Caco-2 (cell line): ENCODE measurements around the gene TMEM223. TPM values are rescaled to one million over a fixed set of nuclear protein-coding genes. Genes with fewer than 3 reads are reported as not detected.

Source experiments
- BruUV-seq: library from RNA; stranded (reverse); fragments of 400-500 nt; replicated peaks from 2 replicates; lab custom pipeline; 2021; lab: Mats Ljungman, UMichigan
- CTCF ChIA-PET: fragments of 300-600 bp; sonication (Branson Sonifier 250); formaldehyde crosslinking; loops from one replicate; lab custom pipeline; 2022; ENCODE audit warnings: antibody characterized with exemption; lab: Charles Lee
- POLR2A ChIA-PET: fragments of 300-600 bp; sonication (Branson Sonifier 250); formaldehyde crosslinking; loops from one replicate; lab custom pipeline; 2022; ENCODE audit warnings: antibody characterized with exemption; lab: Charles Lee
- DNase-seq, 2 experiments: peaks; one replicate each; pipeline versions ENCODE4 v3.0.0 to v3.0.0-alpha.2; 2020 to 2022
- H3K27me3 ChIP-seq: replicated peaks from 2 replicates; pipeline ENCODE4 v1.6.0; 2011; ENCODE audit warnings: low read length; ENCODE audit not compliant: control insufficient read depth, insufficient read depth
- H3K36me3 ChIP-seq: 2 replicates; pipeline ENCODE4 v1.5.1; 2011; ENCODE audit warnings: low read length; ENCODE audit not compliant: control insufficient read depth, insufficient read depth
- H3K4me1 ChIP-seq: fragments of 250-450 bp; sonication (Bioruptor Pico); 2 replicates; pipeline ENCODE4 v1.5.1; 2020; ENCODE audit warnings: mild to moderate bottlenecking
- H3K4me3 ChIP-seq: 2 replicates; pipeline ENCODE4 v1.5.1; 2011; ENCODE audit warnings: low read depth, mild to moderate bottlenecking, control low read depth, low read length
- H3K9me3 ChIP-seq: fragments of 250-450 bp; sonication (Bioruptor Pico); 2 replicates; pipeline ENCODE4 v1.5.1; 2020; ENCODE audit warnings: mild to moderate bottlenecking, moderate library complexity
- H3K27ac Mint-ChIP-seq: one replicate; pipeline ENCODE4 v1.8.0; 2022; ENCODE audit warnings: mixed read lengths; ENCODE audit not compliant: unreplicated experiment
- H3K27me3 Mint-ChIP-seq: one replicate; pipeline ENCODE4 v1.8.0; 2022; ENCODE audit warnings: mixed read lengths; ENCODE audit not compliant: insufficient read depth, unreplicated experiment
- H3K36me3 Mint-ChIP-seq: one replicate; pipeline ENCODE4 v1.8.0; 2022; ENCODE audit warnings: mild to moderate bottlenecking, mixed read lengths; ENCODE audit not compliant: insufficient read depth, unreplicated experiment
- H3K4me1 Mint-ChIP-seq: one replicate; pipeline ENCODE4 v1.8.0; 2022; ENCODE audit warnings: low read depth, mixed read lengths; ENCODE audit not compliant: unreplicated experiment
- H3K4me3 Mint-ChIP-seq: one replicate; pipeline ENCODE4 v1.8.0; 2022; ENCODE audit warnings: mild to moderate bottlenecking, moderate library complexity, mixed read lengths; ENCODE audit not compliant: unreplicated experiment
- H3K9me3 Mint-ChIP-seq: one replicate; pipeline ENCODE4 v1.8.0; 2022; ENCODE audit warnings: mixed read lengths; ENCODE audit not compliant: unreplicated experiment
- CTCF ChIP-seq, 2 experiments: fragments of 200-600 bp in 1 of 2; IDR thresholded peaks; 1 replicate in 1 of 2; 2 replicates in 1 of 2; pipeline versions ENCODE4 v1.5.1 to v1.8.0; 2011 to 2022; ENCODE audit warnings: antibody characterized with exemption in 1 of 2, control low read depth in 1 of 2, inconsistent platforms in 1 of 2, low read depth in 1 of 2, low read length in 1 of 2, mild to moderate bottlenecking in 1 of 2, moderate library complexity in 1 of 2; ENCODE audit not compliant: insufficient read depth in 1 of 2, severe bottlenecking in 1 of 2, unreplicated experiment in 1 of 2
- intact Hi-C: fragments of 100-400 bp; cut with micrococcal nuclease; formaldehyde crosslinking; loops from one replicate; pipeline ENCODE4 v1.10.0; 2022; ENCODE audit not compliant: unreplicated experiment
- total RNA-seq: library from RNA; stranded (reverse); gene quantifications from 2 replicates; pipeline ENCODE4 v1.2.3, GENCODE V29; 2022

TMEM223 gene
- total RNA-seq, 1 experiment from 2014 or later, result 22.7 TPM

DNA sequence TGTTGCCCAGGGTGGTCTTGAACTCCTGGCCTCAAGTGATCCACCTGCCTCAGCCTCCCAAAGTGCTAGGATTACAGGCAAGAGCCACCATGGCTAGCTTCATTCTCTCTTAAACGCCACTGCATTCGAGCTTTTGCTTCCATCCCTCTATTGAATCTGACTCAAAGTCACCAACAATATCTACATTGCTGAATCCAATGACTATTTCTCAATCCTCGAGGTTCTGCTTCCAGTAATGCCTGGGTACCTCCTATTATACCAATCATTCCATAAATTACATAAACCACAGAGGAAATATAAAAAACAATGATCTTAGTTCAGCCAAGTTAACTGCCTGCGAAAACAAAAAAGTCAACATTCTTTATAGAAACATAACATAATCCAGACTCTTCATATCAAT is 25.3 kb upstream of the TMEM223 start:
- Mint-ChIP-seq H3K9me3 (no peaks in the 10 kb centered on the region), H3K4me1 (no peaks in the 10 kb centered on the region), H3K27ac (no peak overlapping the region), H3K36me3 (peaks cover 68% of the 10 kb centered on the region), H3K27me3 (no peaks in the 10 kb centered on the region), H3K4me3 (no peak overlapping the region)
- no TSS peak for BruUV-seq
- intact Hi-C loops, result no loop called here
- ChIA-PET POLR2A (interaction anchor here (0.6 kb wide), 1 partner anchor 10 kb away, joined by 5 read pairs; no protein-coding TSS in a partner anchor), CTCF (interaction anchor here (0.6 kb wide), 1 partner anchor 31 kb away, joined by 3 read pairs; no protein-coding TSS in a partner anchor)
- no peaks in the 10 kb centered on the region for H3K4me1 ChIP-seq
- no peaks in the 10 kb centered on the region for H3K27me3 ChIP-seq
- H3K36me3 ChIP-seq, result no peaks in the 10 kb centered on the region
- H3K4me3 ChIP-seq, result no peak overlapping the region
- TF ChIP-seq CTCF (IDR thresholded peaks at IDR 0.05; ENCODE audit: insufficient read depth in 1 of 2, low read depth in 1 of 2, low read length in 1 of 2, severe bottlenecking in 1 of 2, unreplicated experiment in 1 of 2), result no peak
- H3K9me3 ChIP-seq, result no peaks in the 10 kb centered on the region
- no peak for DNase-seq

DNA sequence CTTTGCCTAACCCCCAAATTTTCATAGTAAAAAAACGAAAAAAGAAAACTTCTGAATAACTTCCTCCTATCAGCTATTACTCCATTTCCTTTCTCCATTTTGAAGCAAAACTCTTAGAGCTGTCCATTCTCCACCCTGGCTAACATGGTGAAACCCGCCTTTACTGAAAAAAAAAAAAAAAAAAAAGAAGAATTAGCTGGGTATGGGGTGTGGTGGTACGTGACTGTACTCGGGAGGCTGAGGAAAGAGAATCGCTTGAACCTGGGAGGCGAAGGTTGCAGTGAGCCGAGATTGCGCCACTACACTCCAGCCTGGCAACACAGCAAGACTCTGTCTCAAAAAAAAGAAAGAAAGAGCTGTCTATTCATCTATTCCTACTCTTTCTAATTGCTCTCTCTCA is 24.8 kb upstream of the TMEM223 start:
- H3K9me3 ChIP-seq, result no peaks in the 10 kb centered on the region
- no peak for DNase-seq
- ChIA-PET CTCF (interaction anchor here (0.7 kb wide), 1 partner anchor 158 kb away, joined by 7 read pairs; no protein-coding TSS in a partner anchor), POLR2A (interaction anchor here (0.6 kb wide), 1 partner anchor 11 kb away, joined by 5 read pairs; no protein-coding TSS in a partner anchor)
- no peaks in the 10 kb centered on the region for H3K4me1 Mint-ChIP-seq
- no peak overlapping the region for H3K4me3 Mint-ChIP-seq
- no peaks in the 10 kb centered on the region for H3K27me3 ChIP-seq
- H3K4me3 ChIP-seq, result no peak overlapping the region
- no peaks in the 10 kb centered on the region for H3K27me3 Mint-ChIP-seq
- no peak overlapping the region for H3K27ac Mint-ChIP-seq
- no peak for TF ChIP-seq CTCF (IDR thresholded peaks at IDR 0.05; ENCODE audit: insufficient read depth in 1 of 2, low read depth in 1 of 2, low read length in 1 of 2, severe bottlenecking in 1 of 2, unreplicated experiment in 1 of 2)
- no peaks in the 10 kb centered on the region for H3K4me1 ChIP-seq
- intact Hi-C loops, result no loop called here
- H3K9me3 Mint-ChIP-seq, result no peaks in the 10 kb centered on the region
- BruUV-seq, result no TSS peak
- peaks cover 67% of the 10 kb centered on the region for H3K36me3 Mint-ChIP-seq
- no peaks in the 10 kb centered on the region for H3K36me3 ChIP-seq

DNA sequence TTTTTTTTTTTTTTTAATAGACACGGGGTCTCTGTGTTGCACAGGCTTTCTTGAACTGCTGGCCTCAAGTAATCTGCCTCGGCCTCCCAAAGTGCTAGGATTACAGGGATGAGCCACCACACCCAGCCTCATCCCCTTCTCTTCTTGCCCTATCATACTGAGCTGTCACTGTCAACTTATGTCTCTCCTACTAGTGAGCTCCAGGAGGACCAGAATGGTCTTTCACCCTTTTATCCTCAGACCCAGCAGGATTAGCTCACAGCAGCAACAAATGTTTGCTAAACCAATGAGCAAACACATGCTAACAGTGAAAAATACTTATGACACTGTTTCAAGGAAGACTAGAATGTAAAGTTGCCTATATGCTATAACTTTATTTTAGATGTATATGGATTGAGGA is 19.9 kb upstream of the TMEM223 start:
- POLR2A ChIA-PET, result interaction anchor here (0.6 to 1.6 kb wide), 4 partner anchors 16 to 44 kb away, joined by 3 to 20 read pairs (median 8); partner anchors contain the start of genes STX5 and TMEM179B
- H3K9me3 Mint-ChIP-seq, result no peaks in the 10 kb centered on the region
- CTCF ChIA-PET, result interaction anchor here (1.2 kb wide), 1 partner anchor 25 kb away, joined by 4 read pairs; the partner anchor contains the start of gene TMEM179B
- Histone ChIP-seq H3K4me3 (no peak overlapping the region), H3K36me3 (no peaks in the 10 kb centered on the region), H3K9me3 (no peaks in the 10 kb centered on the region), H3K4me1 (no peaks in the 10 kb centered on the region; the same call in 1 of the 2 replicates), H3K27me3 (no peaks in the 10 kb centered on the region)
- no peak overlapping the region for H3K27ac Mint-ChIP-seq
- no peaks in the 10 kb centered on the region for H3K27me3 Mint-ChIP-seq
- no peak overlapping the region for H3K4me3 Mint-ChIP-seq
- no peak for DNase-seq
- intact Hi-C loops, result no loop called here
- no TSS peak for BruUV-seq
- H3K4me1 Mint-ChIP-seq, result no peaks in the 10 kb centered on the region
- no peak for TF ChIP-seq CTCF (IDR thresholded peaks at IDR 0.05; ENCODE audit: insufficient read depth in 1 of 2, low read depth in 1 of 2, low read length in 1 of 2, severe bottlenecking in 1 of 2, unreplicated experiment in 1 of 2)
- peaks cover 21% of the 10 kb centered on the region for H3K36me3 Mint-ChIP-seq
